ENCODE data around the gene NKX1-1. TPM values are rescaled to one million over a fixed set of nuclear protein-coding genes. Genes with fewer than 3 reads are reported as not detected.

NKX1-1 gene
- total and polyA plus RNA-seq, 5 donors from 2014 or later, result not detected

DNA sequence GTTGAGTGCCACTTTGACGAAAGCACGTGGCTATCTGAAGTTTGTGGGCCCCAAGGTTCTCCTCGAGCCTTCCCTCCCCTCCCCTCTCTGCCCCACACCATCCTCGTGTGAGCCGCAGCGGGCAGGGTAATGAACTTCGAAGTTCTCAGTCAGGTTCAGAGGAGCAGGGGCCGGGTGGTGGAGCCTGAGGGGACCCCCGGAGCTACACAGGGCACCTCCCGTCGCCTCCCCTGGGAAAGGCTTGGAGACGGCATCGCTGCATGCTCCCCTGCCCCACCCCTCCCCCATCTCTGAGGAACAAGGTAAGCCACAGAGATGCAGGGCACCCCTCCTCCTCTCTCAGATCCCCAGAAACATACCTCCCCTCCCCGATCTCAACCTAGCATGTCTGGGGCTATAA lies 2.8 kb upstream of the NKX1-1 start:
- H3K36me3 Mint-ChIP-seq, result no peaks in the 10 kb centered on the region
- H3K4me1 Mint-ChIP-seq, result peaks cover 0 to 14% (median 4%) of the 10 kb centered on the region in 4 donors
- DNase-seq (no peak), ATAC-seq (ENCODE audit: low read depth in 2 of 2) (no peak)
- Histone ChIP-seq H3K36me3 (ENCODE audit: control insufficient read depth, insufficient read depth, low read length) (no peaks in the 10 kb centered on the region), H3K27me3 (ENCODE audit: control insufficient read depth, insufficient read depth, low read length) (peaks cover 7% of the 10 kb centered on the region), H3K4me3 (ENCODE audit: low read depth, low read length) (no peak overlapping the region), H3K9me3 (ENCODE audit: control insufficient read depth in 2 of 2, low read length in 2 of 2) (no peaks in the 10 kb centered on the region), H3K27ac (ENCODE audit: insufficient read depth, low read length, poor library complexity, severe bottlenecking) (no peak overlapping the region), H3K4me1 (ENCODE audit: control insufficient read depth, insufficient read depth, low read length, poor library complexity, severe bottlenecking) (peaks cover 2% of the 10 kb centered on the region)
- H3K9me3 Mint-ChIP-seq, result peaks cover 0 to 4% (median 0%) of the 10 kb centered on the region in 7 donors
- no peak overlapping the region for H3K27ac Mint-ChIP-seq
- H3K27me3 Mint-ChIP-seq, result peaks cover 61% of the 10 kb centered on the region
- no peak overlapping the region for H3K4me3 Mint-ChIP-seq

DNA sequence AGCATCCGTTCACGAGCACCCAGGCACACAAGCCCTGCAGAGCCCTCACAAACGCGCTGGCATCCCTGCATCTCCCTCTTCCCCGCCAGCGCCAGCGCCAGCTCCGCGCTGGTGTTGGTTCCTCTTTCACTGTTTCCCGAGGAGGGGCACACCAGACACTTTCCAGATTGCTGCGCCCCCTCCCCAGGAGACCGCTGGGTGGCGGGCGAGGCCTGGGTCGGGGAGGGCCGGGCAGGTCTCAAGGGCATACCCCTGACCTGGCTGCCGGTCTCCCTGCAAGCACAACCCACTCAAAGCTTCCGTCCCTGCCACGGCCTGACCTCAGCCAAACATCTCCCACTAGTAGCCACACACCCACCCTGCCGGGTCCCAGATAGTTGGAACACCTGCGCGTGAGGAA lies 2.2 kb upstream of the NKX1-1 start:
- H3K4me1 Mint-ChIP-seq, result peaks cover 0 to 16% (median 4%) of the 10 kb centered on the region in 4 donors
- H3K27me3 Mint-ChIP-seq, result peaks cover 59% of the 10 kb centered on the region

DNA sequence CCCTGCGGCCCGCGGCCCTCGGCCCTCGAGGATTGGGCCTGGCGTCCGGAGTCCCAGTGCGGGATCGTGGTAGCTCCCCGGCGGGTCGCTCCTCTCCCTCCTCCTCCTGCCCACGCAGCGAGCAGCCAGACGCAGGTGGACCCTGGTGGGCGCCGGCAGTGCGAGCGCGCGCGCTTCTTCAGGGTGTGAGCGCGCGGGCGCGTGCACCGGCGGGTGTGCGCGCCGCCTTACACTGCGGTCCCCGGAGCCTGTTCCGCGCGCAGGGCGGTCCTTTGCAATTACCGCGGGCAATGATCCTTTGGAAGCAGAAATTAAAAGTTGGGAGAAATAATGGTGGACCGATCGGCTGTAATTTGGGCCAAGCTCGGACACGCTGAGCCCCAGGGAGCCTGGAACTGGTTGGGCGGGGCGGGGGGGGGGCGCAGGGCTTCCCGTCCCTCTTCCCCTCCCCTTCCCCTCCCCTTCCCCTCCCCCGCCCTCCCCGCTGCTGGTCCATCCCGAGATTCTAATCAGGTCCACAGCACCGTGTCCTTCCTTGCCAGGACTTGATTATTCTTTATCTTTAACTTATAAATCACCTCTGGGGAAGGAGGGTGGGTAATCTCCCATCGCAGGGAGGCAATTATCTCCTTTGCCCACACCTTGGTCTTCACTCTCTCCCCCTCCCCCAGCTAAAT lies 1.6 kb upstream of the NKX1-1 start:
- Histone ChIP-seq H3K27ac (ENCODE audit: insufficient read depth, low read length, poor library complexity, severe bottlenecking) (no peak overlapping the region), H3K4me3 (ENCODE audit: low read depth, low read length) (no peak overlapping the region), H3K4me1 (ENCODE audit: control insufficient read depth, insufficient read depth, low read length, poor library complexity, severe bottlenecking) (peaks cover 6% of the 10 kb centered on the region), H3K27me3 (ENCODE audit: control insufficient read depth, insufficient read depth, low read length) (peaks cover 7% of the 10 kb centered on the region), H3K9me3 (ENCODE audit: control insufficient read depth in 2 of 2, low read length in 2 of 2) (no peaks in the 10 kb centered on the region), H3K36me3 (ENCODE audit: control insufficient read depth, insufficient read depth, low read length) (no peaks in the 10 kb centered on the region)
- Mint-ChIP-seq H3K27ac (no peak overlapping the region), H3K4me3 (no peak overlapping the region), H3K27me3 (peaks cover 55% of the 10 kb centered on the region), H3K36me3 (no peaks in the 10 kb centered on the region), H3K4me1 (peaks cover 0 to 16% (median 4%) of the 10 kb centered on the region in 4 donors), H3K9me3 (peaks cover 0 to 4% (median 0%) of the 10 kb centered on the region in 7 donors)
- DNase-seq, result no peak
- no peak for ATAC-seq (ENCODE audit: low read depth in 2 of 2)

More for the DNA sequence above, 2.2 kb upstream of the NKX1-1 start:
- Mint-ChIP-seq H3K4me3 (peak overlapping the region in 2 of 4 donors; percentile 12 to 72), H3K36me3 (no peaks in the 10 kb centered on the region), H3K27ac (no peak overlapping the region), H3K9me3 (peaks cover 0 to 4% (median 0%) of the 10 kb centered on the region in 7 donors)
- no peaks in the 10 kb centered on the region for H3K9me3 ChIP-seq (ENCODE audit: control insufficient read depth in 2 of 2, low read length in 2 of 2)
- no peak overlapping the region for H3K4me3 ChIP-seq (ENCODE audit: low read depth, low read length)
- H3K27ac ChIP-seq (ENCODE audit: insufficient read depth, low read length, poor library complexity, severe bottlenecking), result no peak overlapping the region
- no peaks in the 10 kb centered on the region for H3K36me3 ChIP-seq (ENCODE audit: control insufficient read depth, insufficient read depth, low read length)
- ATAC-seq (ENCODE audit: low read depth in 2 of 2) (no peak), DNase-seq (no peak)
- peaks cover 7% of the 10 kb centered on the region for H3K27me3 ChIP-seq (ENCODE audit: control insufficient read depth, insufficient read depth, low read length)
- peaks cover 6% of the 10 kb centered on the region for H3K4me1 ChIP-seq (ENCODE audit: control insufficient read depth, insufficient read depth, low read length, poor library complexity, severe bottlenecking)

DNA sequence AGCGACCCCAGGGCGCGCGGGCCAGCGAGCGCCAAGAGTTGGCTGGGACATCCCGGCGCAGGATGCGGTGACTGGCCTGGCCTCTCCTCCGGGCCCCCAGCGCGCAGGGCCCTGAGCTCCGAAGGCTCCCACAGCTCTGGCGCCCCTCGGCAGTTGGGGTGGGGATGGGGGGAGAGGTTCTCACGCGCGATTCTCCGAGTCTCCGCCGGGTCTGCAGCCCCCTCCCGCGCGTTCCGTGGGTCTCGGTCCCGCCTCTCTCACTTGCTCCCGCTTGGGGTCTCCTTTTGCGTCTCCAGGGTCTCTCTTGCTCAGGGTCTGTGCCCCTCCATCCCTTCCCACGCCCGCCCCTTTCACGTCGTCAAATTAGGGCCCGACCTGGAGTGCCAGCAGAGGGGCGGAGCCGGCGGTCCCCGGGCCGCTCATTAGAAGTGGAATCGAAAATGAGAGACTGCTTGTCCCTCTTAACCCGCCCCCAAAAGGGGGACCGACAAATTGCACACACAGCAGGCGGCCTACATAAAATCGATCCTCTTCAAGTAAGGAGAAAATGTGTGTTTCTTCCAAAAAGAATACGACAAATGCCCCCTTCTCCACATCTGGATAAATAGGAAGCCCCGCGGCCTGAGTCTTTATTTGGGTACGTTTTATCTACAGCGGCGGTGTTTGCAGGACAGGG lies 877 bp upstream of the NKX1-1 start:
- no peak overlapping the region for H3K4me3 ChIP-seq (ENCODE audit: low read depth, low read length)
- H3K4me1 ChIP-seq (ENCODE audit: control insufficient read depth, insufficient read depth, low read length, poor library complexity, severe bottlenecking), result peaks cover 6% of the 10 kb centered on the region
- peak overlapping the region in 1 of 4 donors; percentile 59 for H3K4me3 Mint-ChIP-seq
- H3K9me3 Mint-ChIP-seq, result peaks cover 0 to 4% (median 0%) of the 10 kb centered on the region in 7 donors
- no peaks in the 10 kb centered on the region for H3K9me3 ChIP-seq (ENCODE audit: control insufficient read depth in 2 of 2, low read length in 2 of 2)
- H3K27ac Mint-ChIP-seq, result no peak overlapping the region
- no peak for DNase-seq
- no peaks in the 10 kb centered on the region for H3K36me3 Mint-ChIP-seq
- ATAC-seq (ENCODE audit: low read depth in 2 of 2), result no peak
- peaks cover 7% of the 10 kb centered on the region for H3K27me3 ChIP-seq (ENCODE audit: control insufficient read depth, insufficient read depth, low read length)
- H3K27ac ChIP-seq (ENCODE audit: insufficient read depth, low read length, poor library complexity, severe bottlenecking), result no peak overlapping the region
- peaks cover 52% of the 10 kb centered on the region for H3K27me3 Mint-ChIP-seq
- no peaks in the 10 kb centered on the region for H3K36me3 ChIP-seq (ENCODE audit: control insufficient read depth, insufficient read depth, low read length)
- peaks cover 0 to 16% (median 4%) of the 10 kb centered on the region in 4 donors for H3K4me1 Mint-ChIP-seq

DNA sequence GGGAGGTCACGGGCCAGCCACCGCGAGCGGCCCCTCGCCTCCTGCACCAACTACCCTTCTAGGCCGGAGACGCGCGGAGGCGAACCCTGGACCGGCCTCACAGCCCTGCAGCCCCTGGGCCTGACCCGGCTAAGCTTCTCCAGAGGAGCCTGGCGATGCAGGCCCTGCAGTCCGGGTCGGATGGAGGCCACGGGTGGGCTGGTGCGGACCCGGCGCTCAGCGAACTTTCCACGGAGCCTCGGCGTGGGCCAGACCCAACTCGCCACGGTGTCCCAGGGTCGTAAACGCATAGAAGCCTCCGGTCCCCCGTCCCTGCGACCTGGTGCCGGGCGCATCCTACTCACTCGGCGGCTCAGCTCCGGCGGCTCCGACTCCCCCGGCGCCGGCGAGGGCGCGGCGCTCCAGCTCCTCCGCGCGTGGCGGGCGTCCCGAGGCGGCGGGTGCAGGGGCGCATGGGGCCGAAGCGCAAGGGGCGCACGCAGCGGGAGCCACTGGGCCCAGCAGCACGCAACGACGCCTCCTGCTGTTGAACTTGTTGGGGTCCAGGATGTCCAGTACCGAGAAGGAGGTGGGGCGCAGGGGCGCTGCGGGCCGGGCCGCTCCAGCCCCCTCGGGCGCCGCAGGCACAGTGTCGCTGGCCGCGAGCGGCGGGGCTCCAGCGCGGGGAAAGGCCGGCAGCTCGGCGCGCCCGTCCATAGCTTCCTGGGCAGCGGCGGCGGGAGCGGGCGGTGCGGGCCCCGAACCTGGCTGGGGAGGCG lies 427 bp downstream of the NKX1-1 start:
- H3K4me1 ChIP-seq (ENCODE audit: control insufficient read depth, insufficient read depth, low read length, poor library complexity, severe bottlenecking), result peaks cover 6% of the 10 kb centered on the region
- peak overlapping the region in 1 of 4 donors; percentile 83 for H3K4me3 Mint-ChIP-seq
- no peaks in the 10 kb centered on the region for H3K36me3 ChIP-seq (ENCODE audit: control insufficient read depth, insufficient read depth, low read length)
- H3K4me1 Mint-ChIP-seq, result peaks cover 0 to 16% (median 4%) of the 10 kb centered on the region in 4 donors
- no peak overlapping the region for H3K27ac Mint-ChIP-seq
- H3K27me3 ChIP-seq (ENCODE audit: control insufficient read depth, insufficient read depth, low read length), result peaks cover 7% of the 10 kb centered on the region
- DNase-seq (no peak), ATAC-seq (ENCODE audit: low read depth in 2 of 2) (no peak)
- H3K36me3 Mint-ChIP-seq, result no peaks in the 10 kb centered on the region
- peaks cover 0 to 3% (median 0%) of the 10 kb centered on the region in 7 donors for H3K9me3 Mint-ChIP-seq
- H3K9me3 ChIP-seq (ENCODE audit: control insufficient read depth in 2 of 2, low read length in 2 of 2), result no peaks in the 10 kb centered on the region
- H3K27ac ChIP-seq (ENCODE audit: insufficient read depth, low read length, poor library complexity, severe bottlenecking), result no peak overlapping the region
- peaks cover 47% of the 10 kb centered on the region for H3K27me3 Mint-ChIP-seq
- H3K4me3 ChIP-seq (ENCODE audit: low read depth, low read length), result no peak overlapping the region

DNA sequence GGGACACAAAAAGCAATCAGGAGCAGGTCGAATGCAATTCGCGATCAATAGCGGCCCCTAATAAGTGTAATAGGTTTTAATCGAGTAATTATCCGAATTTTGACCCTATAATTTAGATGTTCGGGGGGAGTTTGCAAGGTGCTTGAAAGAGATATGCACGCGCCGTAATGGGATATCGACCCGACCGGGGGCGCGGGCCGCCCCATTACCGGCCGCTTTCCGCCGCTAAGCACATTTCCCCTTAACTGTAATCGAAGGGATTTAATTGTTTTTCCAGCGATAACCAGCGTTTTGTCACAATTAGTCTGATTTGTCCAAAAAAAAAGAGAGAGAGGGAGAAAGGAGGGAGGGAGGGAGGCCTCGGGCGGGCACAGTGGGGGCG lies 997 bp downstream of the NKX1-1 start:
- Mint-ChIP-seq H3K4me1 (peaks cover 0 to 16% (median 4%) of the 10 kb centered on the region in 4 donors), H3K27me3 (peaks cover 43% of the 10 kb centered on the region), H3K36me3 (no peaks in the 10 kb centered on the region), H3K27ac (peak overlapping the region in 1 of 3 donors; percentile 63), H3K9me3 (peaks cover 0 to 3% (median 0%) of the 10 kb centered on the region in 7 donors), H3K4me3 (peak overlapping the region in 3 of 4 donors; percentile 15 to 83 (median 28))
- Histone ChIP-seq H3K4me1 (ENCODE audit: control insufficient read depth, insufficient read depth, low read length, poor library complexity, severe bottlenecking) (peaks cover 6% of the 10 kb centered on the region), H3K4me3 (ENCODE audit: low read depth, low read length) (no peak overlapping the region), H3K27me3 (ENCODE audit: control insufficient read depth, insufficient read depth, low read length) (peaks cover 7% of the 10 kb centered on the region), H3K27ac (ENCODE audit: insufficient read depth, low read length, poor library complexity, severe bottlenecking) (no peak overlapping the region), H3K9me3 (ENCODE audit: control insufficient read depth in 2 of 2, low read length in 2 of 2) (no peaks in the 10 kb centered on the region), H3K36me3 (ENCODE audit: control insufficient read depth, insufficient read depth, low read length) (no peaks in the 10 kb centered on the region)
- ATAC-seq (ENCODE audit: low read depth in 2 of 2), result no peak
- no peak for DNase-seq

DNA sequence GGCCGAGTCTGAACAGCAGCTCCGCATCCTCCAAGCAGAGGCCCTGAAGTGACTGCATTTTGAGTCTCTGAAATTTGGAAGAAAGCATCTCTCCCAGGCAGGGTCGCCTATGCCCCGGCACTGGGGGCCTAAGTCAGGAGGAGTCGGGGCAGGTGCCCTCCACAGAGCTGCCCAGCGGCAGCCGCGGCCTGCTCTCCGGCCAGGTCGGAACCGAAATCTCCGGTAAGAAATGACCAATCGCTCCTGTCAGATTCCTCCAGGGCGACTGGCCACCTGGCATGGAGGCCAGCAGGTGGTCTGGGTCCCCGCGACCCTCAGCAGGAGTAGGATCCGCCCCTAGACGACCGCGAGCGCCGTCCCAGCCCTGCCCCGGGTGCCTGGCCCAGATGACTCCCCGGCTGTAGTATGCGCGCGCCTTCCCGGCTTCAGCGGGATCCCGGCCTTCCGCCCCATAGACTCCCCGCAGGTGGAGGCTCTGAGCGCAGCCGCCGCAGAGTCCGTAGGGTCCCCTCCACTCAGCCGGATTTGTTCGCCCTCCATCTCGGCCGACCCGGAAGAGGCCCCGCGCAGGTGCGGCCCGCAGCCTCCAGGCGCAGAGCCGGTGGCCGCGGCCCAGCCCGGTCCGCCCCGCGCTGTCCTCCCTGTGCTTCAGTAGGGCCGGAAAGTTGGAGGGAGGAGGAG lies 1.5 kb downstream of the NKX1-1 start:
- peaks cover 7% of the 10 kb centered on the region for H3K27me3 ChIP-seq (ENCODE audit: control insufficient read depth, insufficient read depth, low read length)
- no peaks in the 10 kb centered on the region for H3K36me3 ChIP-seq (ENCODE audit: control insufficient read depth, insufficient read depth, low read length)
- H3K27me3 Mint-ChIP-seq, result peaks cover 39% of the 10 kb centered on the region
- peak overlapping the region in 2 of 4 donors; percentile 15 to 83 for H3K4me3 Mint-ChIP-seq
- H3K4me1 Mint-ChIP-seq, result peaks cover 0 to 16% (median 4%) of the 10 kb centered on the region in 4 donors
- H3K4me1 ChIP-seq (ENCODE audit: control insufficient read depth, insufficient read depth, low read length, poor library complexity, severe bottlenecking), result peaks cover 6% of the 10 kb centered on the region
- ATAC-seq (ENCODE audit: low read depth in 2 of 2) (no peak), DNase-seq (no peak)
- H3K9me3 ChIP-seq (ENCODE audit: control insufficient read depth in 2 of 2, low read length in 2 of 2), result no peaks in the 10 kb centered on the region
- H3K9me3 Mint-ChIP-seq, result peaks cover 0 to 3% (median 0%) of the 10 kb centered on the region in 7 donors
- peak overlapping the region in 1 of 3 donors; percentile 63 for H3K27ac Mint-ChIP-seq
- H3K4me3 ChIP-seq (ENCODE audit: low read depth, low read length), result no peak overlapping the region
- H3K27ac ChIP-seq (ENCODE audit: insufficient read depth, low read length, poor library complexity, severe bottlenecking), result no peak overlapping the region
- H3K36me3 Mint-ChIP-seq, result no peaks in the 10 kb centered on the region

Data from CD4-positive, CD25-positive, alpha-beta regulatory T cell (primary cell).